ENCODE results near the gene PRR3.
"Not testable (repeated sequence)": the region's sequence is repeated elsewhere in the genome, so short reads cannot be mapped to it uniquely, and the experiment has no call there.

DNA sequence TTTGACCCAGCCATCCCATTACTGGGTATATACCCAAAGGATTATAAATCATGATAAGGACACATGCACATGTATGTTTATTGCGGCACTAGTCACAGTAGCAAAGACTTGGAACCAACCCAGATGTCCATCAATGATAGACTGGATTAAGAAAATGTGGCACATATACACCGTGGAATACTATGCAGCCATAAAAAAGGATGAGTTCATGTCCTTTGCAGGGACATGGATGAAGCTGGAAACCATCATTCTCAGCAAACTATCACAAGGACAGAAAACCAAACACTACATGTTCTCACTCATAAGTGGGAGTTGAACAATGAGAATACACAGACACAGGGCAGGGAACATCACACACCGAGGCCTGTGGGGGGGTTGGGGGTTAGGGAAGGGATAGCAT is 30.7 kb upstream of the PRR3 start:
- not testable (repeated sequence) for TF ChIP-seq POLR2AphosphoS5 (IDR thresholded peaks at IDR 0.05; ENCODE audit: low read depth)
- TF ChIP-seq, protein P1, sequence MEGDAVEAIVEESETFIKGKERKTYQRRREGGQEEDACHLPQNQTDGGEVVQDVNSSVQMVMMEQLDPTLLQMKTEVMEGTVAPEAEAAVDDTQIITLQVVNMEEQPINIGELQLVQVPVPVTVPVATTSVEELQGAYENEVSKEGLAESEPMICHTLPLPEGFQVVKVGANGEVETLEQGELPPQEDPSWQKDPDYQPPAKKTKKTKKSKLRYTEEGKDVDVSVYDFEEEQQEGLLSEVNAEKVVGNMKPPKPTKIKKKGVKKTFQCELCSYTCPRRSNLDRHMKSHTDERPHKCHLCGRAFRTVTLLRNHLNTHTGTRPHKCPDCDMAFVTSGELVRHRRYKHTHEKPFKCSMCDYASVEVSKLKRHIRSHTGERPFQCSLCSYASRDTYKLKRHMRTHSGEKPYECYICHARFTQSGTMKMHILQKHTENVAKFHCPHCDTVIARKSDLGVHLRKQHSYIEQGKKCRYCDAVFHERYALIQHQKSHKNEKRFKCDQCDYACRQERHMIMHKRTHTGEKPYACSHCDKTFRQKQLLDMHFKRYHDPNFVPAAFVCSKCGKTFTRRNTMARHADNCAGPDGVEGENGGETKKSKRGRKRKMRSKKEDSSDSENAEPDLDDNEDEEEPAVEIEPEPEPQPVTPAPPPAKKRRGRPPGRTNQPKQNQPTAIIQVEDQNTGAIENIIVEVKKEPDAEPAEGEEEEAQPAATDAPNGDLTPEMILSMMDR (conservative IDR thresholded peaks at IDR 0.05; ENCODE audit: low read depth in 2 of 2) = not testable (repeated sequence)
